SK-N-SH (cell line): ENCODE results near the gene SZRD1. TPM values are rescaled to one million over a fixed set of nuclear protein-coding genes. Genes with fewer than 3 reads are reported as not detected.

Experiments used
- CTCF ChIA-PET: fragments of 300-600, 350-600 bp; formaldehyde crosslinking; extraction: SDS; loops from one replicate; lab custom pipeline; 2021; lab: Yijun Ruan, JAX
- POLR2A ChIA-PET: fragments of 350-600 bp; sonication (Branson Sonifier 250); formaldehyde crosslinking; extraction: SDS; loops from one replicate; lab custom pipeline; 2020; ENCODE audit warnings: antibody characterized with exemption, inconsistent platforms; lab: Yijun Ruan, JAX
- DNase-seq: peaks from one replicate; pipeline ENCODE4 v3.0.0; 2012
- H2AFZ ChIP-seq: fragments of 200-600 bp; sonication (generic); 2 replicates; pipeline ENCODE4 v1.8.1; 2016; ENCODE audit warnings: antibody characterized with exemption, mild to moderate bottlenecking, low read depth
- H3F3A ChIP-seq: fragments of 200-600 bp; sonication (generic); replicated peaks from 2 replicates; pipeline ENCODE3; 2016; ENCODE audit warnings: antibody characterized with exemption, mild to moderate bottlenecking; ENCODE audit not compliant: insufficient read depth
- H3K27ac ChIP-seq, 2 experiments: fragments of 200-500 bp in 1 of 2; fragments of 200-600 bp in 1 of 2; sonication (Bioruptor generic) in 1 of 2; sonication (generic), shearing (Covaris generic) in 1 of 2; 2 replicates each; pipeline versions ENCODE4 v1.5.1 to v1.6.1; 2014 to 2016; ENCODE audit warnings: low read depth in 2 of 2, inconsistent platforms in 1 of 2, low read length in 1 of 2, mild to moderate bottlenecking in 1 of 2, mixed read lengths in 1 of 2
- H3K27me3 ChIP-seq: fragments of 200-600 bp; sonication (generic), shearing (Covaris generic); 2 replicates; pipeline ENCODE4 v1.6.1; 2016; ENCODE audit warnings: mixed run types; ENCODE audit not compliant: insufficient read depth
- H3K36me3 ChIP-seq, 2 experiments: fragments of 200-500 bp in 1 of 2; fragments of 200-600 bp in 1 of 2; sonication (Bioruptor generic) in 1 of 2; sonication (generic) in 1 of 2; replicated peaks in 1 of 2; 2 replicates each; pipeline versions ENCODE3 to v1.5.1; 2014 to 2016; ENCODE audit warnings: low read length in 1 of 2, mild to moderate bottlenecking in 1 of 2; ENCODE audit not compliant: insufficient read depth in 2 of 2, control insufficient read depth in 1 of 2
- H3K4me1 ChIP-seq, 2 experiments: fragments of 200-500 bp in 1 of 2; fragments of 200-600 bp in 1 of 2; sonication (Bioruptor generic) in 1 of 2; sonication (generic), shearing (Covaris generic) in 1 of 2; 2 replicates each; pipeline versions ENCODE4 v1.5.1 to v1.6.1; 2014 to 2016; ENCODE audit warnings: low read depth in 1 of 2, low read length in 1 of 2, mixed run types in 1 of 2; ENCODE audit not compliant: insufficient read depth in 2 of 2, control insufficient read depth in 1 of 2
- H3K4me2 ChIP-seq: fragments of 200-600 bp; sonication (generic), shearing (Covaris generic); 2 replicates; pipeline ENCODE4 v1.6.1; 2017; ENCODE audit warnings: mixed run types
- H3K4me3 ChIP-seq, 2 experiments: fragments of 200-500 bp in 1 of 2; fragments of 200-600 bp in 1 of 2; sonication (Bioruptor generic) in 1 of 2; sonication (generic), shearing (Covaris generic) in 1 of 2; 2 replicates each; pipeline versions ENCODE4 v1.5.1 to v1.8.1; 2014 to 2016; ENCODE audit warnings: low read depth in 2 of 2, inconsistent platforms in 1 of 2, low read length in 1 of 2, mild to moderate bottlenecking in 1 of 2, mixed read lengths in 1 of 2, moderate library complexity in 1 of 2
- H3K79me2 ChIP-seq: fragments of 200-600 bp; sonication (generic); 2 replicates; pipeline ENCODE4 v1.8.1; 2017; ENCODE audit warnings: mild to moderate bottlenecking; ENCODE audit not compliant: insufficient read depth
- H3K9ac ChIP-seq: fragments of 200-600 bp; sonication (generic); 2 replicates; pipeline ENCODE4 v1.6.1; 2017; ENCODE audit warnings: mixed run types
- H3K9me2 ChIP-seq: fragments of 200-600 bp; sonication (generic); 2 replicates; pipeline ENCODE4 v1.6.1; 2017; ENCODE audit warnings: mixed run types
- H3K9me3 ChIP-seq: fragments of 200-600 bp; sonication (generic); 2 replicates; pipeline ENCODE4 v1.6.1; 2017; ENCODE audit warnings: mixed run types, mild to moderate bottlenecking, moderate library complexity
- H4K20me1 ChIP-seq: fragments of 200-600 bp; sonication (generic); 2 replicates; pipeline ENCODE4 v1.6.1; 2017; ENCODE audit warnings: mild to moderate bottlenecking, mixed run types; ENCODE audit not compliant: insufficient read depth
- EP300 ChIP-seq, 2 experiments: IDR thresholded peaks; 2 replicates each; pipeline versions ENCODE4 v1.4.0 to v1.6.1; 2012; ENCODE audit warnings: borderline replicate concordance in 1 of 2, low read depth in 1 of 2, low read length in 1 of 2
- FOSL2 ChIP-seq: IDR thresholded peaks from 2 replicates; pipeline ENCODE4 v1.4.0; 2012; ENCODE audit warnings: low read depth, mild to moderate bottlenecking, moderate library complexity, borderline replicate concordance
- FOXM1 ChIP-seq: IDR thresholded peaks from 2 replicates; pipeline ENCODE4 v1.4.0; 2012; ENCODE audit warnings: low read depth, mild to moderate bottlenecking
- GABPA ChIP-seq: IDR thresholded peaks from 2 replicates; pipeline ENCODE4 v1.4.0; 2012; ENCODE audit warnings: low read depth, mild to moderate bottlenecking
- GATA2 ChIP-seq: sonication (generic); formaldehyde crosslinking; IDR thresholded peaks from 2 replicates; pipeline ENCODE4 v1.5.0; 2020; ENCODE audit warnings: mild to moderate bottlenecking, missing genetic modification reagents
- JUND ChIP-seq: IDR thresholded peaks from 2 replicates; pipeline ENCODE4 v1.4.0; 2012
- MXI1 ChIP-seq: IDR thresholded peaks from 2 replicates; pipeline ENCODE4 v1.6.1; 2012; ENCODE audit warnings: mild to moderate bottlenecking, low read depth, low read length, improper control_type of control experiment
- RFX5 ChIP-seq: IDR thresholded peaks from 2 replicates; pipeline ENCODE4 v1.6.1; 2012; ENCODE audit warnings: mild to moderate bottlenecking, improper control_type of control experiment, low read length
- SIN3A ChIP-seq: IDR thresholded peaks from 2 replicates; pipeline ENCODE4 v1.6.1; 2012; ENCODE audit warnings: low read depth, mild to moderate bottlenecking, low read length, moderate library complexity, borderline replicate concordance
- SMC3 ChIP-seq: IDR thresholded peaks from 2 replicates; pipeline ENCODE4 v1.6.1; 2012; ENCODE audit warnings: low read depth, low read length, improper control_type of control experiment
- TAF1 ChIP-seq: IDR thresholded peaks from 2 replicates; pipeline ENCODE4 v1.6.1; 2012; ENCODE audit warnings: low read depth, mild to moderate bottlenecking, low read length, moderate library complexity, borderline replicate concordance
- TCF12 ChIP-seq: IDR thresholded peaks from 2 replicates; pipeline ENCODE4 v1.4.0; 2012
- TEAD4 ChIP-seq: IDR thresholded peaks from 2 replicates; pipeline ENCODE4 v1.4.0; 2012; ENCODE audit warnings: mild to moderate bottlenecking, borderline replicate concordance; ENCODE audit not compliant: insufficient read depth
- WGBS: methylation state at CpG from one replicate; pipeline ENCODE4 v1.1.6; 2017; ENCODE audit warnings: low lambda C conversion rate; 5-methylcytosine and 5-hydroxymethylcytosine counted together
- polyA plus RNA-seq, 3 experiments: library from polyadenylated mRNA; depleted of rRNA; stranded (reverse); fragments of >200 nt; gene quantifications; 2 replicates each; pipeline ENCODE4 v1.2.3, GENCODE V29; 2012
- TF ChIP-seq, protein P1 (sequence below): IDR thresholded peaks from 2 replicates; pipeline ENCODE4 v1.6.1; 2012; ENCODE audit warnings: mild to moderate bottlenecking, low read depth, low read length, moderate library complexity
- TF ChIP-seq, protein P2 (sequence below): IDR thresholded peaks from 2 replicates; pipeline ENCODE4; 2012
- TF ChIP-seq, protein P3 (sequence below): fragments of 150-350 bp; IDR thresholded peaks from 2 replicates; pipeline ENCODE4 v1.6.1; 2016; ENCODE audit warnings: mild to moderate bottlenecking, low read depth, low read length
- TF ChIP-seq, protein P4 (sequence below): fragments of 200-600 bp; sonication (generic); IDR thresholded peaks from 2 replicates; pipeline ENCODE4 v1.6.1; 2017; ENCODE audit warnings: antibody characterized with exemption, mild to moderate bottlenecking, moderate library complexity

Gene SZRD1
- polyA plus RNA-seq, 1 of the 3 experiments (the other 2 are of a cell fraction), result 119 TPM

DNA sequence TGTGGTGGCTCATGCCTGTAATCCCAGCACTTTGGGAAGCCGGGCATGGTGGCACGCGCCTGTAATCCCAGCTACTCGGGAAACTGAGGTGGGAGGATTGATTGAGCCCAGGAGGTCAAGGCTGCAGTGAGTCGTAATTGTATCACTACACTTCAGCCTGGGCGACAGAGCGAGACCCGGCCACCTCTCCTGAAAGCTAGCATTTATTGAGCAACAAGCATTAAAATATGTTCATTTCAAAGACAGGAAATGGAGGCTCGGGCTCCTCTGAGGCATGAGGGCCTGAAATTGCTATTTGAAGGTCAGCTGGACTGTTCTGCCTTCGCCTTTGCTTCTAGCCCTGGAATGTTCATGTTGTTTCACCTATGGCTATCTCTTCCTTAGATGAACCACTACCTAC lies 35.7 kb downstream of the SZRD1 start (continued):
- TF ChIP-seq, protein P1, sequence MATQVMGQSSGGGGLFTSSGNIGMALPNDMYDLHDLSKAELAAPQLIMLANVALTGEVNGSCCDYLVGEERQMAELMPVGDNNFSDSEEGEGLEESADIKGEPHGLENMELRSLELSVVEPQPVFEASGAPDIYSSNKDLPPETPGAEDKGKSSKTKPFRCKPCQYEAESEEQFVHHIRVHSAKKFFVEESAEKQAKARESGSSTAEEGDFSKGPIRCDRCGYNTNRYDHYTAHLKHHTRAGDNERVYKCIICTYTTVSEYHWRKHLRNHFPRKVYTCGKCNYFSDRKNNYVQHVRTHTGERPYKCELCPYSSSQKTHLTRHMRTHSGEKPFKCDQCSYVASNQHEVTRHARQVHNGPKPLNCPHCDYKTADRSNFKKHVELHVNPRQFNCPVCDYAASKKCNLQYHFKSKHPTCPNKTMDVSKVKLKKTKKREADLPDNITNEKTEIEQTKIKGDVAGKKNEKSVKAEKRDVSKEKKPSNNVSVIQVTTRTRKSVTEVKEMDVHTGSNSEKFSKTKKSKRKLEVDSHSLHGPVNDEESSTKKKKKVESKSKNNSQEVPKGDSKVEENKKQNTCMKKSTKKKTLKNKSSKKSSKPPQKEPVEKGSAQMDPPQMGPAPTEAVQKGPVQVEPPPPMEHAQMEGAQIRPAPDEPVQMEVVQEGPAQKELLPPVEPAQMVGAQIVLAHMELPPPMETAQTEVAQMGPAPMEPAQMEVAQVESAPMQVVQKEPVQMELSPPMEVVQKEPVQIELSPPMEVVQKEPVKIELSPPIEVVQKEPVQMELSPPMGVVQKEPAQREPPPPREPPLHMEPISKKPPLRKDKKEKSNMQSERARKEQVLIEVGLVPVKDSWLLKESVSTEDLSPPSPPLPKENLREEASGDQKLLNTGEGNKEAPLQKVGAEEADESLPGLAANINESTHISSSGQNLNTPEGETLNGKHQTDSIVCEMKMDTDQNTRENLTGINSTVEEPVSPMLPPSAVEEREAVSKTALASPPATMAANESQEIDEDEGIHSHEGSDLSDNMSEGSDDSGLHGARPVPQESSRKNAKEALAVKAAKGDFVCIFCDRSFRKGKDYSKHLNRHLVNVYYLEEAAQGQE, result no peak
- TF ChIP-seq RFX5 (no peak), SMC3 (no peak), MXI1 (no peak), GATA2 (CRISPR knock-in tag) (no peak)
- TF ChIP-seq, protein P2, sequence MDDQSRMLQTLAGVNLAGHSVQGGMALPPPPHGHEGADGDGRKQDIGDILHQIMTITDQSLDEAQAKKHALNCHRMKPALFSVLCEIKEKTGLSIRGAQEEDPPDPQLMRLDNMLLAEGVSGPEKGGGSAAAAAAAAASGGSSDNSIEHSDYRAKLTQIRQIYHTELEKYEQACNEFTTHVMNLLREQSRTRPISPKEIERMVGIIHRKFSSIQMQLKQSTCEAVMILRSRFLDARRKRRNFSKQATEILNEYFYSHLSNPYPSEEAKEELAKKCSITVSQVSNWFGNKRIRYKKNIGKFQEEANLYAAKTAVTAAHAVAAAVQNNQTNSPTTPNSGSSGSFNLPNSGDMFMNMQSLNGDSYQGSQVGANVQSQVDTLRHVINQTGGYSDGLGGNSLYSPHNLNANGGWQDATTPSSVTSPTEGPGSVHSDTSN, result no peak

DNA sequence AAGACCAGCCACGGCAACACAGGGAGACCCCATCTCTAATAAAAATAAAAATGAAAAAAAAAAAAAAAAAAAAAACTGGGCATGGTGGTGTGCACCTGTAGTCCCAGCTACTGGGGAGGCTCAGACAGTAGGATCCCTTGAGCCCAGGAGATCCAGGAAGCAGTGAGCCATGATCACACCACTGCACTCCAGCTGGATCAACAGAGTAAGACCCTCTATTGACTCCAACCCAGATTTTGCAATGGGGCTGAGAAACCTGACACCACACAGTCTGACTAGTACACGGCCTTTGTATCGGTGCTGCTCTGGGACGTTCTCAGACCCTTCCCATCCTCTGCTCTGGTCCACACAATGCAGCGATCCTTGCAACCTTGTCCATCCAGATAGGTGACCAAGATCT lies 38.4 kb downstream of the SZRD1 start:
- Histone ChIP-seq H3K79me2 (no peaks in the 10 kb centered on the region), H4K20me1 (no peaks in the 10 kb centered on the region), H3K9me2 (no peaks in the 10 kb centered on the region), H3K9ac (no peak overlapping the region), H3K4me3 (no peak overlapping the region), H3F3A (no peaks in the 10 kb centered on the region), H3K27ac (no peak overlapping the region), H3K4me2 (no peak overlapping the region), H3K4me1 (no peaks in the 10 kb centered on the region), H3K27me3 (no peaks in the 10 kb centered on the region), H2AFZ (no peak overlapping the region), H3K36me3 (no peaks in the 10 kb centered on the region), H3K9me3 (no peaks in the 10 kb centered on the region)
- POLR2A ChIA-PET, result no interaction called here
- no peak for TF ChIP-seq TEAD4
- TF ChIP-seq TAF1, result no peak
- TF ChIP-seq GABPA, result no peak
- TF ChIP-seq JUND, result no peak
- TF ChIP-seq, protein P3, sequence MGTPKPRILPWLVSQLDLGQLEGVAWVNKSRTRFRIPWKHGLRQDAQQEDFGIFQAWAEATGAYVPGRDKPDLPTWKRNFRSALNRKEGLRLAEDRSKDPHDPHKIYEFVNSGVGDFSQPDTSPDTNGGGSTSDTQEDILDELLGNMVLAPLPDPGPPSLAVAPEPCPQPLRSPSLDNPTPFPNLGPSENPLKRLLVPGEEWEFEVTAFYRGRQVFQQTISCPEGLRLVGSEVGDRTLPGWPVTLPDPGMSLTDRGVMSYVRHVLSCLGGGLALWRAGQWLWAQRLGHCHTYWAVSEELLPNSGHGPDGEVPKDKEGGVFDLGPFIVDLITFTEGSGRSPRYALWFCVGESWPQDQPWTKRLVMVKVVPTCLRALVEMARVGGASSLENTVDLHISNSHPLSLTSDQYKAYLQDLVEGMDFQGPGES, result no peak
- no peak for TF ChIP-seq TCF12
- TF ChIP-seq FOSL2, result no peak
- no peak for TF ChIP-seq SIN3A
- TF ChIP-seq, protein P4, sequence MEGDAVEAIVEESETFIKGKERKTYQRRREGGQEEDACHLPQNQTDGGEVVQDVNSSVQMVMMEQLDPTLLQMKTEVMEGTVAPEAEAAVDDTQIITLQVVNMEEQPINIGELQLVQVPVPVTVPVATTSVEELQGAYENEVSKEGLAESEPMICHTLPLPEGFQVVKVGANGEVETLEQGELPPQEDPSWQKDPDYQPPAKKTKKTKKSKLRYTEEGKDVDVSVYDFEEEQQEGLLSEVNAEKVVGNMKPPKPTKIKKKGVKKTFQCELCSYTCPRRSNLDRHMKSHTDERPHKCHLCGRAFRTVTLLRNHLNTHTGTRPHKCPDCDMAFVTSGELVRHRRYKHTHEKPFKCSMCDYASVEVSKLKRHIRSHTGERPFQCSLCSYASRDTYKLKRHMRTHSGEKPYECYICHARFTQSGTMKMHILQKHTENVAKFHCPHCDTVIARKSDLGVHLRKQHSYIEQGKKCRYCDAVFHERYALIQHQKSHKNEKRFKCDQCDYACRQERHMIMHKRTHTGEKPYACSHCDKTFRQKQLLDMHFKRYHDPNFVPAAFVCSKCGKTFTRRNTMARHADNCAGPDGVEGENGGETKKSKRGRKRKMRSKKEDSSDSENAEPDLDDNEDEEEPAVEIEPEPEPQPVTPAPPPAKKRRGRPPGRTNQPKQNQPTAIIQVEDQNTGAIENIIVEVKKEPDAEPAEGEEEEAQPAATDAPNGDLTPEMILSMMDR, result no peak
- no peak for TF ChIP-seq FOXM1
- no peak for TF ChIP-seq EP300 (IDR thresholded peaks at IDR 0.05; ENCODE audit: borderline replicate concordance in 1 of 2, low read depth in 1 of 2, low read length in 1 of 2)
- DNase-seq, result no peak
- CTCF ChIA-PET, result no interaction called here
- 96% methylated on average over 5 of the region's 5 CpGs for WGBS
